GM23338 (cell line): ENCODE data around the gene AHI1.

Source experiments
- CREB1 ChIP-seq: fragments of 250-450 bp; sonication (Bioruptor Pico); IDR thresholded peaks from 2 replicates; pipeline ENCODE4 v1.5.0; 2020; ENCODE audit warnings: low read depth, mild to moderate bottlenecking, moderate library complexity
- CTCF ChIP-seq, 2 experiments: fragments of 200-600 bp in 1 of 2; sonication (generic) in 1 of 2; conservative IDR thresholded peaks; 2 replicates each; pipeline versions ENCODE4 v1.5.1 to v1.6.1; 2016 to 2017; ENCODE audit warnings: antibody characterized with exemption in 2 of 2, low read depth in 2 of 2, mild to moderate bottlenecking in 2 of 2, moderate library complexity in 1 of 2
- POLR2AphosphoS5 ChIP-seq: IDR thresholded peaks from 2 replicates; pipeline ENCODE4 v1.6.1; 2016; ENCODE audit warnings: antibody characterized with exemption, low read depth
- REST ChIP-seq: IDR thresholded peaks from one replicate; pipeline ENCODE4 v1.6.1; 2018; ENCODE audit warnings: antibody characterized with exemption; ENCODE audit not compliant: unreplicated experiment

DNA sequence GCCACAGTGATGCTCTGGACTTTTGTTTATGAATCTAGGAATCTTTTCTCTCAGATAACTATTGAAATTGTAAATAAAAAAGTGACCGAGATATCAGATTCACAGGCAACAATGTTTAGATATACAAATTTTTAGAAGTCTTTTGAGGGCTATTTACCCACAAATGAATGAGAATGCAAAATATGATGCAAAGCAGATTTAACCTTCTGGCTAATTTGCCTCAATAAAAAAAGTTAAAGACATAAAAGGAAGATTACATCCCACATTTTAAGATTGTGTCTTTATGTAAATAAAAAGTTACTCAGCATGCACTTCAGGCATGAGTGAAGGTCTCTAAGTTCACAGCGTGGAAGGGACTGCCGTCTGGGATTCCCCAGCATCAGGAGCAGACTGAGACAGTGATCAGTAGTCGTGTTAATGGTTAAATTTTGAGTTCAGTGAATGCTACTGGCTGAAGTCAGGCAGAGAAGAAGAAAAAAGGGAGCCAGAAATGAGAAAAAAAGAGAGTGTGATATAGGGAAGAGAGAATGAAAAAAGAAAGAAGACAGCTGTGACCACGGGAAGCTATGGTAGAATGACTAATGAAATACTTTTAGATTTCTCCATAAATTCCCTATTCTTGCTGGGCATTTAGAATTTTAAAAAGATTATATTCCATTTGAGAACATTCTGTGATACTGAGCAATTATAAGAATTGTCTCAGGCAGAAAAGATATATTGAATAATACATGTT lies 222.8 kb downstream of the AHI1 start:
- TF ChIP-seq POLR2AphosphoS5, result no peak
- TF ChIP-seq CTCF (conservative IDR thresholded peaks at IDR 0.05; ENCODE audit: low read depth in 2 of 2), result no peak
- no peak for TF ChIP-seq CREB1 (CRISPR knock-in tag)
- TF ChIP-seq REST, result no peak
